GM13977 (cell line): Measurements from ENCODE around the gene TMEM123.

Experiments
- DNase-seq: peaks from one replicate; pipeline ENCODE4 v3.0.0; 2012; ENCODE audit warnings: low spot score
- CTCF ChIP-seq: IDR thresholded peaks from 2 replicates; pipeline ENCODE4 v1.5.1; 2012; ENCODE audit warnings: mild to moderate bottlenecking, control low read depth; ENCODE audit not compliant: insufficient read depth; ENCODE audit errors: extremely low read depth, missing control alignments
- in situ Hi-C: fragments of 300-500 bp; cut with MboI; formaldehyde crosslinking; loops from one replicate; pipeline ENCODE4 v1.12.0; 2022; ENCODE audit warnings: low sequenced_read_pairs, low pct_unique_long_range_greater_than_20kb, mixed read lengths, inconsistent platforms; ENCODE audit not compliant: unreplicated experiment

The TMEM123 gene

GRCh38 chr11:102364991-102365390, 87.6 kb downstream of the TMEM123 start:
- in situ Hi-C loops: no loop called here
- no peak for DNase-seq
- no peak for TF ChIP-seq CTCF

GRCh38 chr11:102361086-102362031, 91.2 kb downstream of the TMEM123 start:
- DNase-seq: no peak
- in situ Hi-C loops: no loop called here
- TF ChIP-seq CTCF: no peak

GRCh38 chr11:102360681-102361080, 91.9 kb downstream of the TMEM123 start:
- in situ Hi-C loops: no loop called here
- no peak for DNase-seq
- no peak for TF ChIP-seq CTCF

- in situ Hi-C loops: no loop called here
- TF ChIP-seq CTCF: no peak
- DNase-seq: no peak
These were observed 93.2 kb downstream of the TMEM123 start for GRCh38 chr11:102359372-102359771.

- in situ Hi-C loops: no loop called here
- no peak for DNase-seq
- no peak for TF ChIP-seq CTCF
These were observed 95.4 kb downstream of the TMEM123 start for GRCh38 chr11:102357116-102357515.

GRCh38 chr11:102347462-102348370, 104.8 kb downstream of the TMEM123 start:
- in situ Hi-C loops: no loop called here
- no peak for DNase-seq
- no peak for TF ChIP-seq CTCF
